Thoracic aorta (tissue), 2 donors: Measurements from ENCODE around the gene PRRT3. TPM values are rescaled to one million over a fixed set of nuclear protein-coding genes. Genes with fewer than 3 reads are reported as not detected.

Experiments used
- ATAC-seq: fragments of 150-250 bp; one replicate; pipeline ENCODE4 v1.8.0; 2017; ENCODE audit warnings: low read depth; ENCODE audit not compliant: insufficient number of reproducible peaks, low FRiP score
- DNase-seq: peaks from one replicate; pipeline ENCODE4 v3.0.0-alpha.2; 2020; ENCODE audit warnings: low spot score
- H3K27ac ChIP-seq, 2 donors: fragments of 200-600 bp; sonication (generic); 1 replicate in 1 of 2; 2 replicates in 1 of 2; pipeline ENCODE4 v1.5.1; 2016; ENCODE audit warnings: mild to moderate bottlenecking in 2 of 2, moderate library complexity in 2 of 2
- H3K27me3 ChIP-seq: fragments of 200-600 bp; sonication (generic); replicated peaks from 2 replicates; pipeline ENCODE4 v1.6.0; 2016; ENCODE audit warnings: mild to moderate bottlenecking; ENCODE audit not compliant: insufficient read depth
- H3K36me3 ChIP-seq: fragments of 200-600 bp; sonication (generic); one replicate; pipeline ENCODE4 v1.5.1; 2016
- H3K4me1 ChIP-seq, 2 donors: fragments of 200-600 bp; sonication (generic); 1 replicate in 1 of 2; 2 replicates in 1 of 2; pipeline versions ENCODE4 v1.5.1 to v1.6.0; 2016; ENCODE audit warnings: low read depth in 2 of 2, mild to moderate bottlenecking in 1 of 2; ENCODE audit not compliant: control insufficient read depth in 1 of 2
- H3K4me3 ChIP-seq: fragments of 200-600 bp; sonication (generic); 2 replicates; pipeline ENCODE4 v1.5.1; 2016; ENCODE audit warnings: mild to moderate bottlenecking
- H3K9me3 ChIP-seq: fragments of 200-600 bp; sonication (generic); 2 replicates; pipeline ENCODE4 v1.5.1; 2016
- total RNA-seq, 2 donors: library from RNA; depleted of rRNA; stranded (reverse); fragments of >200 nt; gene quantifications; one replicate each; pipeline versions ENCODE4 v1.1.0 to v1.2.3, GENCODE V29; 2016
- TF ChIP-seq, protein P1 (sequence below): fragments of 200-600 bp; sonication (generic); IDR thresholded peaks from one replicate; pipeline ENCODE4 v1.5.1; 2019; ENCODE audit warnings: antibody characterized with exemption

The PRRT3 gene
- total RNA-seq, 2 donors from 2014 or later: 3.3 to 5.8 TPM

DNA sequence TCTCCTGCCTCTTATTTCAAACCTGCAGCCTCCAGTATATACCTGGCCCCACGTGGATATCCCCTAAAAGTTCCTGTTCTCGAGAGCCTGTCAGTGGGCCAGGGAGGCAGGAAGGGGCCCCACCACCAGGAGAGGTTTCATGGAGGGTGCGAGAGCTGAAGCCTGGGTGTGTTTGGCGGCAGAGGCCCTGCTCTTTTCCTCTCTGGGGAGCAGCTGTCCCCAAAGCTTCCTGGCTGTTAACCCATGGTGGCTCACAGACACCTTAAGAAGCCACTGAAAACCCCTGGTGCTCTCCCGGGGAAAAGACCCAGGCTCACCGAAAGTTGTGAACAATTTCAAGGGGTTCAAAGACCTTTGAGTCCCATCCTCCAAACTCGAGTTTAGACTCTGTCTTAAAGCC is 1.1 kb downstream of the PRRT3 start:
- TF ChIP-seq, protein P1, sequence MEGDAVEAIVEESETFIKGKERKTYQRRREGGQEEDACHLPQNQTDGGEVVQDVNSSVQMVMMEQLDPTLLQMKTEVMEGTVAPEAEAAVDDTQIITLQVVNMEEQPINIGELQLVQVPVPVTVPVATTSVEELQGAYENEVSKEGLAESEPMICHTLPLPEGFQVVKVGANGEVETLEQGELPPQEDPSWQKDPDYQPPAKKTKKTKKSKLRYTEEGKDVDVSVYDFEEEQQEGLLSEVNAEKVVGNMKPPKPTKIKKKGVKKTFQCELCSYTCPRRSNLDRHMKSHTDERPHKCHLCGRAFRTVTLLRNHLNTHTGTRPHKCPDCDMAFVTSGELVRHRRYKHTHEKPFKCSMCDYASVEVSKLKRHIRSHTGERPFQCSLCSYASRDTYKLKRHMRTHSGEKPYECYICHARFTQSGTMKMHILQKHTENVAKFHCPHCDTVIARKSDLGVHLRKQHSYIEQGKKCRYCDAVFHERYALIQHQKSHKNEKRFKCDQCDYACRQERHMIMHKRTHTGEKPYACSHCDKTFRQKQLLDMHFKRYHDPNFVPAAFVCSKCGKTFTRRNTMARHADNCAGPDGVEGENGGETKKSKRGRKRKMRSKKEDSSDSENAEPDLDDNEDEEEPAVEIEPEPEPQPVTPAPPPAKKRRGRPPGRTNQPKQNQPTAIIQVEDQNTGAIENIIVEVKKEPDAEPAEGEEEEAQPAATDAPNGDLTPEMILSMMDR: no peak

DNA sequence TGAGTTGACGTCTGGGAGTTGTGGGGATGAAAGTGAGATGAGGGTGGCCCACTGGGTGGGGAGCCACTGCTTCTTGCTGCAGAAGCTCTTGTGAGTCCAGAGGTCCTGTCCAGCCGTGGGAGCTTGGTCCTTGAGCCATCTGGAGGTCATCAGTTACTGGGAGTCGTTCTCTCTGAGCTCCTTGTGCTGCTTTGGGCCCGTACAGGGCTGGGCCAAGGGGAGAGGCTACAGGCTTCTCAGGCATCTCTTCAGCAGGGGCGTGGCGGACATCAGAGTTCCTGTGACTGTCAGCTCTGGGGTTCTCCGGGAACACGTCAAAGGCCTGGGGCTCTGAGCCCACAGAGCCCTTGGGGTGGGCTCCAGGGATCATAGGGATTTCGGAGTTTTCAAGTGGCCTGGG is 2.6 kb downstream of the PRRT3 start:
- Histone ChIP-seq H3K4me1 (peaks cover 9 to 30% of the 10 kb centered on the region in 2 donors), H3K9me3 (no peaks in the 10 kb centered on the region), H3K27me3 (no peaks in the 10 kb centered on the region), H3K27ac (no peak overlapping the region), H3K4me3 (no peak overlapping the region), H3K36me3 (peaks cover 3% of the 10 kb centered on the region)
- ATAC-seq (no peak), DNase-seq (no peak)
- TF ChIP-seq, protein P1: no peak

More for the DNA sequence above, 1.1 kb downstream of the PRRT3 start:
- Histone ChIP-seq H3K4me1 (peaks cover 9 to 26% of the 10 kb centered on the region in 2 donors), H3K36me3 (peaks cover 3% of the 10 kb centered on the region), H3K27me3 (no peaks in the 10 kb centered on the region), H3K4me3 (no peak overlapping the region), H3K27ac (no peak overlapping the region), H3K9me3 (no peaks in the 10 kb centered on the region)
- no peak for DNase-seq
- ATAC-seq: no peak

DNA sequence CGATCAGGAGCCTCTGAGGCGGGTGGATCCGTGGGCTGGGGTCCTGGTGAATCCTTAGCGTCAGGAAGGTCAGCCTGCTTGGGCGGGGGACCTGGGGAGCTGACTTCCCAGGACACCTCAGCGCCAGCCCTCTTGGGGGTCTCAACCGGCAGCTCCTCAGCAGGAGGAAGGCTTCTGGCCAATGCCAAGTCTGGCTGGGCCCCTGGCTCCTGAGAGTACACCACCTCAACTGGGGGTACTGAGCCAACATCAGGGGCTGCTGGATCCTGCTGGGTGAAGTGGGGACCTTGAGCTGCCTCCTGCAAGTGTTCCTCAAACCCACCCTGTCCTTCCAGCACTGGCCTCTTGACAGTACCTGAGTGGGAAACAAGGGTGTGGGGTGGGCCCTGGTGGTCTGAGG is 3.1 kb downstream of the PRRT3 start:
- no peak overlapping the region for H3K27ac ChIP-seq
- TF ChIP-seq, protein P1: no peak
- H3K4me1 ChIP-seq: peaks cover 9 to 30% of the 10 kb centered on the region in 2 donors
- no peak for DNase-seq
- H3K4me3 ChIP-seq: no peak overlapping the region
- ATAC-seq: no peak
- no peaks in the 10 kb centered on the region for H3K27me3 ChIP-seq
- no peaks in the 10 kb centered on the region for H3K9me3 ChIP-seq
- peaks cover 3% of the 10 kb centered on the region for H3K36me3 ChIP-seq

DNA sequence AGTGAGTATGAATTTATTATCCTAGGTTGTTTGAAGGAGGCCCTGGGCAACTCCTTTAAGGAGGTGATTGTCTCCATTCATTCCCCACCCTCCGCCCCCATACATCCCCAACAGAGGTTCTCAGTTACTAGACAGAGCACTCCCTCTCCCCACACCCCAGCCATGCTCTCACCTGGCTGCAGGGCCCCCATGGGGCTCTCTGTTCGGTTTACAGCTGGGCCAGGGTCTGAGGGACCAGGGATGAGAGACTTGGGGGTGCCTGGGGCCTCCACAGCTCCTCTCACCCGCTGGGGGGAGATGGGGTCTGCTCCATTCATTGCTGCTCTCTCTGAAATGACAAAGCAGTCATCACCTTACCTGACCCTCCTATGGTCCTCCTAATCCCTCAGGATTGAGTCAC is 3.6 kb downstream of the PRRT3 start:
- Histone ChIP-seq H3K9me3 (no peaks in the 10 kb centered on the region), H3K36me3 (peaks cover 3% of the 10 kb centered on the region), H3K4me3 (no peak overlapping the region), H3K4me1 (peaks cover 9 to 30% of the 10 kb centered on the region in 2 donors), H3K27me3 (no peaks in the 10 kb centered on the region), H3K27ac (no peak overlapping the region)
- TF ChIP-seq, protein P1: no peak
- DNase-seq (no peak), ATAC-seq (no peak)

DNA sequence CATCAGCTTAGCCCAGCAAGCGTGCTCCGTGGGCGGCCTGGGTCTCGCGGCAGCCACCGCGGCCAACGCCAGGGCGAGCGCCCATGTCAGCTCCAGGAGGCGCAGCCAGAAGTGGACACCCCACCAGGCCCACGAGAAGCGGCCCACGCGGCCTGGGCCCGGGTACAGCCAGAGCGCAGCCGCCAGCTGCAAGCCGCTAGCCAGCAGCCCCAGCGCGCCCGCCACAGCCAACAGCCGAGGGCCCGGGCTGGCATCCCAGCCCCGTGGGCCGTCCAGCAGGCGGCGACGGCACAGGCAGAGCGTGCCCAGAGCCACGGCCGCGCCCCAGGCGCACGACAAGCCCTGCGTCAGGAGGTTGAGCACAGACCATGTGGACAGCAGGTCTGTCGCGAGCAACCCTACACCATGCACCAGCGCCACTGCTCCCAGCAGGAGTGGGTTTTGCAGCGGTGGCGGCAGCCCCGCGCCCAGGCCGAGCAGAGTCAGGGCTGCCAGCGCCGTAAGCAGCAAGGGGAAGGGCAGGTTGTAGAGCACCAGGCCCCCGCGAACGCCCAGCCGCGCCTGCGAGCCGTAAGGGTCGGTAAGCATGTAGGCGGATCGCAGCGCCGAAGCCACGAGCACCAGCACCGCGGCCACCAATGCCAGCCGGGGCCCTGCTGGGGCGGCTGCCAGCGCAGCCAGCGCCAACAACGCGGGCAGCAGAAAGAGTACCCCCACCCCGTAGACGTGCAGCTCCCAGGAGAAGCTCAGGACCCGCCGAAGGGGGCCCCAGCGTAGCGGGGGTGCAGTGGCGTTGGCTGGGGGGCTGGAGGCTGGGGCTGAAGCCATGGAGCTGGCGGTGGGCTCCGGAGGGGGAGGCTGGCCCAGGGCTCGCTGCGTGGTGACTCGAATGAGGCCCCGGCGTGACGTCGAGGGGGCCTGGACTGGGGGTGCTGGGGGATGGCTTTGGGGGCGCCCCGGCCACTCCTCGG is 4.9 kb downstream of the PRRT3 start:
- peaks cover 3% of the 10 kb centered on the region for H3K36me3 ChIP-seq
- H3K27me3 ChIP-seq: no peaks in the 10 kb centered on the region
- peak overlapping the region; percentile 83 to 85 for H3K27ac ChIP-seq
- H3K9me3 ChIP-seq: no peaks in the 10 kb centered on the region
- TF ChIP-seq, protein P1: peak; percentile 75
- H3K4me3 ChIP-seq: peak overlapping the region; percentile 81
- ATAC-seq (peak; percentile 59), DNase-seq (no peak)
- peaks cover 9 to 29% of the 10 kb centered on the region in 2 donors for H3K4me1 ChIP-seq
